ENCODE data around the gene PPFIA2. TPM values are rescaled to one million over a fixed set of nuclear protein-coding genes. Genes with fewer than 3 reads are reported as not detected.

PPFIA2 gene
- total and polyA plus RNA-seq, 10 of the 15 experiments (the other 5 are each of a cell fraction or from before 2014, with no cell fraction given): 0.06 to 0.39 (median 0.18) TPM; not detected in 6

- intact Hi-C loops (cut with micrococcal nuclease; ENCODE audit: unreplicated experiment): no loop called here
- RAD21 ChIA-PET (ENCODE audit: unreplicated experiment): no interaction called here
- no peaks in the 10 kb centered on the region for H3K36me3 ChIP-seq (ENCODE audit: control insufficient read depth in 2 of 2, insufficient read depth in 2 of 2, low read length in 1 of 2)
- no peak overlapping the region for H3K27ac ChIP-seq (ENCODE audit: control insufficient read depth, insufficient read depth)
- FAIRE-seq: no peak
- CTCF ChIA-PET: no interaction called here
- no peaks in the 10 kb centered on the region for H3K79me2 ChIP-seq (ENCODE audit: control insufficient read depth, insufficient read depth, low read length)
- TF ChIP-seq USF1 (IDR thresholded peaks at IDR 0.05; ENCODE audit: borderline replicate concordance, extremely low read length, insufficient read depth, low read depth, low read length) (no peak), EGR1 (IDR thresholded peaks at IDR 0.05; ENCODE audit: borderline replicate concordance in 1 of 2, low read depth in 2 of 2, low read length in 2 of 2) (no peak), POLR2A (IDR thresholded peaks at IDR 0.05; ENCODE audit: low read depth, low read length) (no peak), HDGF (IDR thresholded peaks at IDR 0.05) (no peak), JUND (IDR thresholded peaks at IDR 0.05; ENCODE audit: low read depth, low read length) (no peak), RUNX3 (IDR thresholded peaks at IDR 0.05; ENCODE audit: low read length) (no peak), WRNIP1 (IDR thresholded peaks at IDR 0.05; ENCODE audit: borderline replicate concordance, low read depth, low read length) (no peak)
- no peak for ATAC-seq
- H3K4me2 ChIP-seq (ENCODE audit: control insufficient read depth, insufficient read depth): no peak overlapping the region
- 4% methylated on average over 1 of the region's 1 CpG for WGBS (ENCODE audit: insufficient coverage, insufficient replicate concordance, low lambda C conversion rate, missing lambda C conversion rate)
- H3K9ac ChIP-seq (ENCODE audit: control insufficient read depth, insufficient read depth, low read length): no peak overlapping the region
- in situ Hi-C loops (cut with MboI): no loop called here
- no peak overlapping the region for H2AFZ ChIP-seq (ENCODE audit: control insufficient read depth, low read depth, low read length)
- H3K27me3 ChIP-seq (replicated peaks in 1 of 2; ENCODE audit: control insufficient read depth in 2 of 2, insufficient read depth in 2 of 2, low read length in 1 of 2): no peaks in the 10 kb centered on the region
- SMC1A ChIA-PET (ENCODE audit: uncharacterized antibody, unreplicated experiment): no interaction called here
- POLR2A ChIA-PET: no interaction called here
- H3K4me1 ChIP-seq (ENCODE audit: control insufficient read depth, insufficient read depth, low read length): no peaks in the 10 kb centered on the region
- H4K20me1 ChIP-seq (ENCODE audit: control insufficient read depth, insufficient read depth): no peaks in the 10 kb centered on the region
- no peak for DNase-seq (ENCODE audit: low read depth, low spot score)
- no TSS peak for BruUV-seq (replicated peaks)
- no peak overlapping the region for H3K4me3 ChIP-seq
- no peaks in the 10 kb centered on the region for H3K9me3 ChIP-seq (replicated peaks; ENCODE audit: control insufficient read depth, insufficient read depth, low read length)
Observed at GRCh38 chr12:81403348-81403747, 355.8 kb downstream of the PPFIA2 start.

- intact Hi-C loops (cut with micrococcal nuclease; ENCODE audit: unreplicated experiment): no loop called here
Observed at GRCh38 chr12:81401241-81401640, 357.9 kb downstream of the PPFIA2 start.

More at GRCh38 chr12:81401241-81401640, 357.9 kb downstream of the PPFIA2 start:
- Histone ChIP-seq H3K9ac (ENCODE audit: control insufficient read depth, insufficient read depth, low read length) (no peak overlapping the region), H3K4me2 (ENCODE audit: control insufficient read depth, insufficient read depth) (no peak overlapping the region), H3K4me1 (ENCODE audit: control insufficient read depth, insufficient read depth, low read length) (no peaks in the 10 kb centered on the region), H3K27ac (ENCODE audit: control insufficient read depth, insufficient read depth) (no peak overlapping the region), H3K9me3 (replicated peaks; ENCODE audit: control insufficient read depth, insufficient read depth, low read length) (no peaks in the 10 kb centered on the region), H2AFZ (ENCODE audit: control insufficient read depth, low read depth, low read length) (no peak overlapping the region), H3K79me2 (ENCODE audit: control insufficient read depth, insufficient read depth, low read length) (no peaks in the 10 kb centered on the region), H3K36me3 (ENCODE audit: control insufficient read depth in 2 of 2, insufficient read depth in 2 of 2, low read length in 1 of 2) (no peaks in the 10 kb centered on the region), H3K27me3 (replicated peaks in 1 of 2; ENCODE audit: control insufficient read depth in 2 of 2, insufficient read depth in 2 of 2, low read length in 1 of 2) (no peaks in the 10 kb centered on the region), H3K4me3 (no peak overlapping the region), H4K20me1 (ENCODE audit: control insufficient read depth, insufficient read depth) (no peaks in the 10 kb centered on the region)
- no TSS peak for BruUV-seq (replicated peaks)
- ATAC-seq (no peak), DNase-seq (ENCODE audit: low read depth, low spot score) (no peak), FAIRE-seq (no peak)
- RAD21 ChIA-PET (ENCODE audit: unreplicated experiment): no interaction called here
- CTCF ChIA-PET: no interaction called here
- 0% methylated on average over 2 of the region's 2 CpGs for WGBS (ENCODE audit: insufficient coverage, insufficient replicate concordance, low lambda C conversion rate, missing lambda C conversion rate)
- SMC1A ChIA-PET (ENCODE audit: uncharacterized antibody, unreplicated experiment): no interaction called here
- TF ChIP-seq CREM (IDR thresholded peaks at IDR 0.05; ENCODE audit: low read depth) (no peak), NR2C1 (IDR thresholded peaks at IDR 0.05) (no peak), BCL11A (IDR thresholded peaks at IDR 0.05; ENCODE audit: low read depth, low read length) (no peak), ZNF207 (IDR thresholded peaks at IDR 0.05; ENCODE audit: borderline replicate concordance) (no peak), ZNF24 (IDR thresholded peaks at IDR 0.05) (no peak), ESRRA (IDR thresholded peaks at IDR 0.05; ENCODE audit: low read length) (no peak), NR2F1 (conservative IDR thresholded peaks at IDR 0.05) (no peak), MXI1 (IDR thresholded peaks at IDR 0.05; ENCODE audit: low read depth, low read length) (no peak), FOXM1 (IDR thresholded peaks at IDR 0.05; ENCODE audit: low read depth, low read length) (no peak)
- TF ChIP-seq, protein P1, sequence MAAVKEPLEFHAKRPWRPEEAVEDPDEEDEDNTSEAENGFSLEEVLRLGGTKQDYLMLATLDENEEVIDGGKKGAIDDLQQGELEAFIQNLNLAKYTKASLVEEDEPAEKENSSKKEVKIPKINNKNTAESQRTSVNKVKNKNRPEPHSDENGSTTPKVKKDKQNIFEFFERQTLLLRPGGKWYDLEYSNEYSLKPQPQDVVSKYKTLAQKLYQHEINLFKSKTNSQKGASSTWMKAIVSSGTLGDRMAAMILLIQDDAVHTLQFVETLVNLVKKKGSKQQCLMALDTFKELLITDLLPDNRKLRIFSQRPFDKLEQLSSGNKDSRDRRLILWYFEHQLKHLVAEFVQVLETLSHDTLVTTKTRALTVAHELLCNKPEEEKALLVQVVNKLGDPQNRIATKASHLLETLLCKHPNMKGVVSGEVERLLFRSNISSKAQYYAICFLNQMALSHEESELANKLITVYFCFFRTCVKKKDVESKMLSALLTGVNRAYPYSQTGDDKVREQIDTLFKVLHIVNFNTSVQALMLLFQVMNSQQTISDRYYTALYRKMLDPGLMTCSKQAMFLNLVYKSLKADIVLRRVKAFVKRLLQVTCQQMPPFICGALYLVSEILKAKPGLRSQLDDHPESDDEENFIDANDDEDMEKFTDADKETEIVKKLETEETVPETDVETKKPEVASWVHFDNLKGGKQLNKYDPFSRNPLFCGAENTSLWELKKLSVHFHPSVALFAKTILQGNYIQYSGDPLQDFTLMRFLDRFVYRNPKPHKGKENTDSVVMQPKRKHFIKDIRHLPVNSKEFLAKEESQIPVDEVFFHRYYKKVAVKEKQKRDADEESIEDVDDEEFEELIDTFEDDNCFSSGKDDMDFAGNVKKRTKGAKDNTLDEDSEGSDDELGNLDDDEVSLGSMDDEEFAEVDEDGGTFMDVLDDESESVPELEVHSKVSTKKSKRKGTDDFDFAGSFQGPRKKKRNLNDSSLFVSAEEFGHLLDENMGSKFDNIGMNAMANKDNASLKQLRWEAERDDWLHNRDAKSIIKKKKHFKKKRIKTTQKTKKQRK (IDR thresholded peaks at IDR 0.05; ENCODE audit: low read depth, low read length): no peak
- POLR2A ChIA-PET: no interaction called here
- in situ Hi-C loops (cut with MboI): no loop called here

All from GM12878 (cell line).